ENCODE measurements around the gene DENND1A. TPM values are rescaled to one million over a fixed set of nuclear protein-coding genes. Genes with fewer than 3 reads are reported as not detected.

Gene DENND1A
- total and polyA plus RNA-seq, 2 donors from 2014 or later, result 16.3 to 19.6 TPM

GRCh38 chr9:123548741-123549545, 381.0 kb downstream of the DENND1A start:
- Histone ChIP-seq H3K27ac (ENCODE audit: low read depth in 2 of 2, low read length in 2 of 2) (no peak overlapping the region), H3K4me3 (ENCODE audit: low read length in 3 of 3) (no peak overlapping the region), H3K27me3 (ENCODE audit: control insufficient read depth, insufficient read depth, low read length) (no peaks in the 10 kb centered on the region), H3K9ac (ENCODE audit: low read length in 3 of 3) (no peak overlapping the region), H3K36me3 (ENCODE audit: control insufficient read depth in 2 of 3, insufficient read depth in 3 of 3, low read length in 3 of 3) (no peaks in the 10 kb centered on the region), H3K4me1 (ENCODE audit: control insufficient read depth in 2 of 3, insufficient read depth in 2 of 3, low read depth in 1 of 3, low read length in 3 of 3) (peaks cover 6 to 7% (median 7%) of the 10 kb centered on the region in 3 donors), H3K9me3 (ENCODE audit: control insufficient read depth in 2 of 3, insufficient read depth in 1 of 3, low read length in 3 of 3) (no peaks in the 10 kb centered on the region)
- intact Hi-C loops (cut with DNase I), result loop anchor here (10.0 kb wide), 1 partner anchor 496 kb away; no protein-coding TSS in a partner anchor
- DNase-seq (no peak), FAIRE-seq (no peak)
- no peak for TF ChIP-seq CTCF (IDR thresholded peaks at IDR 0.05; ENCODE audit: borderline replicate concordance, extremely low read depth, insufficient read depth)

DNA sequence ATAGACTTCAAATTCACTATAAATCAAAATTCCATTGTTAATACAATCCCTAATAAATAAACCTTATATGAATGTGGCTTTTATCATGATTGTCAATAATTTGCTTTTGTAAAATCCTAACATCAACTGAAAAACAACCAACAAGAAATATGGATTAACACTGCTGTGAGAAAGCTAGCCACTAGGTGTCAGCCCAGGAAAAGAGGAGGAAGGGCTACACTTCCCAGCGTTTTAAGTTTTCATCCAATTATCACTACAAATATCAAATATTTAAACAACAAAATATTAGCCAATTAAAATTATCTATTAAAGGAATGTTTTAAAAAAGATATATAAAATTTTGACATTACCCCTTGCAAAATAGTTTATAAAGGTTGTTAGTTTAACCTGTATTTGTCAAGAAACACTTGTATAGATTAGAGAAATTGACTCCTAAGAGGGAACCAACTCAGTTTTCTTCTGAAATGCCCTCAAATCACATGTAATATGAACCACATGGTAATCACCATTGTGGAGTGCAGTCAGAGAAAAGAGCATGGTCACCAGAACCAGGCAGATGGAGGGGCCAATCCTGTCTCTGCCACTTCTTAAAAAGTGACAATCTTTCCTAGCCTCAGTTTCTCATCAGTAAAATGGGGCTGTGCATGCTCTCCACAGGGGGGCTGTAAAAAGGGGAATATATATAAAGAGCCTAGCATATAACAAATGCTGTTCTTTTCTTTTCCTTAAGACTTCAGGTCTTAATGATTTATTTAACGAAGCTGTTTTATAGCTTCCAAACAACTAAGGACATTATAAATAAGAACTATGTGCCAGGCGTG, 385.7 kb downstream of the DENND1A start:
- peak; percentile 96 for FAIRE-seq
- DNase-seq, result peak in 2 of 5 donors; percentile 62
- H3K9me3 ChIP-seq (ENCODE audit: control insufficient read depth in 2 of 3, insufficient read depth in 1 of 3, low read length in 3 of 3), result no peaks in the 10 kb centered on the region
- H3K9ac ChIP-seq (ENCODE audit: low read length in 3 of 3), result no peak overlapping the region
- H3K27me3 ChIP-seq (ENCODE audit: control insufficient read depth, insufficient read depth, low read length), result no peaks in the 10 kb centered on the region
- H3K36me3 ChIP-seq (ENCODE audit: control insufficient read depth in 2 of 3, insufficient read depth in 3 of 3, low read length in 3 of 3), result no peaks in the 10 kb centered on the region
- intact Hi-C loops (cut with DNase I), result loop anchor here (10.0 kb wide), 1 partner anchor 501 kb away; no protein-coding TSS in a partner anchor
- no peak overlapping the region for H3K4me3 ChIP-seq (ENCODE audit: low read length in 3 of 3)
- TF ChIP-seq CTCF (IDR thresholded peaks at IDR 0.05; ENCODE audit: borderline replicate concordance, extremely low read depth, insufficient read depth), result peak; percentile 86
- no peak overlapping the region for H3K27ac ChIP-seq (ENCODE audit: low read depth in 2 of 2, low read length in 2 of 2)
- H3K4me1 ChIP-seq (ENCODE audit: control insufficient read depth in 2 of 3, insufficient read depth in 2 of 3, low read depth in 1 of 3, low read length in 3 of 3), result peaks cover 0 to 24% (median 13%) of the 10 kb centered on the region in 3 donors

DNA sequence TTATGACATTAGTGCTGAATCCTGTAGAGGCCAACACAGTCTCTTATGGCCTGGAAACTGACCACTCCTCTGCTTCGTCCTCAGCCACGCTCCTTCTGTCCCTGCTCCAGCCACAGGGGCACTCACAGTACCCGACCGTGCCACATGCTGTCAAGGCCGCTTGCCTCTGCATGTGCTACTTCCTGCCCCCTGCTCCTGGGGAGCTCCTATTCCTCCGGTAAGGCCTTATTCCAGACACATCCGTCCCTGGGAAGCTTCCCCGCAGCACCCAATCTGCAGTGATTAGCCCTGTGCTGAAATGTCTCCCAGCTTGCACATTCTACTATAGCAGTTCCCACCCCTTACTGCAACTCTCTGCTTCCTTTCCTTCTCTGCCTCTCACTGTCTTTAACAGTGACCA, 386.4 kb downstream of the DENND1A start:
- Histone ChIP-seq H3K27me3 (ENCODE audit: control insufficient read depth, insufficient read depth, low read length) (no peaks in the 10 kb centered on the region), H3K4me3 (ENCODE audit: low read length in 3 of 3) (no peak overlapping the region), H3K9me3 (ENCODE audit: control insufficient read depth in 2 of 3, insufficient read depth in 1 of 3, low read length in 3 of 3) (no peaks in the 10 kb centered on the region), H3K36me3 (ENCODE audit: control insufficient read depth in 2 of 3, insufficient read depth in 3 of 3, low read length in 3 of 3) (no peaks in the 10 kb centered on the region), H3K9ac (ENCODE audit: low read length in 3 of 3) (no peak overlapping the region), H3K27ac (ENCODE audit: low read depth in 2 of 2, low read length in 2 of 2) (no peak overlapping the region), H3K4me1 (ENCODE audit: control insufficient read depth in 2 of 3, insufficient read depth in 2 of 3, low read depth in 1 of 3, low read length in 3 of 3) (peaks cover 0 to 24% (median 13%) of the 10 kb centered on the region in 3 donors)
- FAIRE-seq (no peak), DNase-seq (no peak)
- intact Hi-C loops (cut with DNase I), result loop anchor here (10.0 kb wide), 1 partner anchor 501 kb away; no protein-coding TSS in a partner anchor
- TF ChIP-seq CTCF (IDR thresholded peaks at IDR 0.05; ENCODE audit: borderline replicate concordance, extremely low read depth, insufficient read depth), result no peak

Measured in kidney (tissue), 14 donors.